Caco-2 (cell line): ENCODE measurements around the gene HENMT1. TPM values are rescaled to one million over a fixed set of nuclear protein-coding genes. Genes with fewer than 3 reads are reported as not detected.
"Not testable (repeated sequence)": the region's sequence is repeated elsewhere in the genome, so short reads cannot be mapped to it uniquely, and the experiment has no call there.

Experiments
- BruUV-seq: library from RNA; stranded (reverse); fragments of 400-500 nt; replicated peaks from 2 replicates; lab custom pipeline; 2021; lab: Mats Ljungman, UMichigan
- CTCF ChIA-PET: fragments of 300-600 bp; sonication (Branson Sonifier 250); formaldehyde crosslinking; loops from one replicate; lab custom pipeline; 2022; ENCODE audit warnings: antibody characterized with exemption; lab: Charles Lee
- POLR2A ChIA-PET: fragments of 300-600 bp; sonication (Branson Sonifier 250); formaldehyde crosslinking; loops from one replicate; lab custom pipeline; 2022; ENCODE audit warnings: antibody characterized with exemption; lab: Charles Lee
- DNase-seq, 2 experiments: peaks; one replicate each; pipeline versions ENCODE4 v3.0.0 to v3.0.0-alpha.2; 2020 to 2022
- H3K27me3 ChIP-seq: replicated peaks from 2 replicates; pipeline ENCODE4 v1.6.0; 2011; ENCODE audit warnings: low read length; ENCODE audit not compliant: control insufficient read depth, insufficient read depth
- H3K36me3 ChIP-seq: 2 replicates; pipeline ENCODE4 v1.5.1; 2011; ENCODE audit warnings: low read length; ENCODE audit not compliant: control insufficient read depth, insufficient read depth
- H3K4me1 ChIP-seq: fragments of 250-450 bp; sonication (Bioruptor Pico); 2 replicates; pipeline ENCODE4 v1.5.1; 2020; ENCODE audit warnings: mild to moderate bottlenecking
- H3K4me3 ChIP-seq: 2 replicates; pipeline ENCODE4 v1.5.1; 2011; ENCODE audit warnings: low read depth, mild to moderate bottlenecking, control low read depth, low read length
- H3K9me3 ChIP-seq: fragments of 250-450 bp; sonication (Bioruptor Pico); 2 replicates; pipeline ENCODE4 v1.5.1; 2020; ENCODE audit warnings: mild to moderate bottlenecking, moderate library complexity
- H3K27ac Mint-ChIP-seq: one replicate; pipeline ENCODE4 v1.8.0; 2022; ENCODE audit warnings: mixed read lengths; ENCODE audit not compliant: unreplicated experiment
- H3K27me3 Mint-ChIP-seq: one replicate; pipeline ENCODE4 v1.8.0; 2022; ENCODE audit warnings: mixed read lengths; ENCODE audit not compliant: insufficient read depth, unreplicated experiment
- H3K36me3 Mint-ChIP-seq: one replicate; pipeline ENCODE4 v1.8.0; 2022; ENCODE audit warnings: mild to moderate bottlenecking, mixed read lengths; ENCODE audit not compliant: insufficient read depth, unreplicated experiment
- H3K4me1 Mint-ChIP-seq: one replicate; pipeline ENCODE4 v1.8.0; 2022; ENCODE audit warnings: low read depth, mixed read lengths; ENCODE audit not compliant: unreplicated experiment
- H3K4me3 Mint-ChIP-seq: one replicate; pipeline ENCODE4 v1.8.0; 2022; ENCODE audit warnings: mild to moderate bottlenecking, moderate library complexity, mixed read lengths; ENCODE audit not compliant: unreplicated experiment
- H3K9me3 Mint-ChIP-seq: one replicate; pipeline ENCODE4 v1.8.0; 2022; ENCODE audit warnings: mixed read lengths; ENCODE audit not compliant: unreplicated experiment
- CTCF ChIP-seq, 2 experiments: fragments of 200-600 bp in 1 of 2; IDR thresholded peaks; 1 replicate in 1 of 2; 2 replicates in 1 of 2; pipeline versions ENCODE4 v1.5.1 to v1.8.0; 2011 to 2022; ENCODE audit warnings: antibody characterized with exemption in 1 of 2, control low read depth in 1 of 2, inconsistent platforms in 1 of 2, low read depth in 1 of 2, low read length in 1 of 2, mild to moderate bottlenecking in 1 of 2, moderate library complexity in 1 of 2; ENCODE audit not compliant: insufficient read depth in 1 of 2, severe bottlenecking in 1 of 2, unreplicated experiment in 1 of 2
- intact Hi-C: fragments of 100-400 bp; cut with micrococcal nuclease; formaldehyde crosslinking; loops from one replicate; pipeline ENCODE4 v1.10.0; 2022; ENCODE audit not compliant: unreplicated experiment
- total RNA-seq: library from RNA; stranded (reverse); gene quantifications from 2 replicates; pipeline ENCODE4 v1.2.3, GENCODE V29; 2022

The HENMT1 gene
- total RNA-seq, 1 experiment from 2014 or later, result 21.0 TPM

DNA sequence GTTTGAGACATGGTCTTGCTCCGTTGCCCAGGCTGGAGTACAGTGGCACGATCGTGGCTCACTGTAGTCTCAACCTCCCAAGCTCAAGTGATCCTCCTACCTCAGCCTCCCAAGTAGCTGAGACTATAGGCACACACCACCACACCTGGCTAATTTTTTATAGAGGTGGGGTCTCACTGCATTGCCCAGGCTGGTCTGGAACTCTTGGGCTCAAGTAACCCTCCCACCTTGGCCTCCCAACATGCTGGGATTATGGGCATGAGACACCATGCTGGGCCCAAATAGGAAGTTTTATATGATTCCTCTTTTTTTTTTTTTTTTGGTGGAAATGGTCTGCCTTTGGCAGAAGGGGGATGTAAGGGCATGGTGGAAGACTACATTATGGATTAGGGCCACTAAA is 45.8 kb upstream of the HENMT1 start:
- Mint-ChIP-seq H3K27me3 (no peaks in the 10 kb centered on the region), H3K4me1 (no peaks in the 10 kb centered on the region), H3K9me3 (no peaks in the 10 kb centered on the region), H3K27ac (no peak overlapping the region), H3K36me3 (peaks cover 11% of the 10 kb centered on the region), H3K4me3 (no peak overlapping the region)
- CTCF ChIA-PET, result no interaction called here
- POLR2A ChIA-PET, result no interaction called here
- Histone ChIP-seq H3K4me3 (no peak overlapping the region), H3K9me3 (no peaks in the 10 kb centered on the region), H3K27me3 (no peaks in the 10 kb centered on the region), H3K4me1 (no peaks in the 10 kb centered on the region; the same call in 1 of the 2 replicates), H3K36me3 (no peaks in the 10 kb centered on the region)
- no peak for TF ChIP-seq CTCF (IDR thresholded peaks at IDR 0.05; ENCODE audit: insufficient read depth in 1 of 2, low read depth in 1 of 2, low read length in 1 of 2, severe bottlenecking in 1 of 2, unreplicated experiment in 1 of 2)
- BruUV-seq, result no TSS peak
- intact Hi-C loops, result no loop called here
- no peak for DNase-seq

DNA sequence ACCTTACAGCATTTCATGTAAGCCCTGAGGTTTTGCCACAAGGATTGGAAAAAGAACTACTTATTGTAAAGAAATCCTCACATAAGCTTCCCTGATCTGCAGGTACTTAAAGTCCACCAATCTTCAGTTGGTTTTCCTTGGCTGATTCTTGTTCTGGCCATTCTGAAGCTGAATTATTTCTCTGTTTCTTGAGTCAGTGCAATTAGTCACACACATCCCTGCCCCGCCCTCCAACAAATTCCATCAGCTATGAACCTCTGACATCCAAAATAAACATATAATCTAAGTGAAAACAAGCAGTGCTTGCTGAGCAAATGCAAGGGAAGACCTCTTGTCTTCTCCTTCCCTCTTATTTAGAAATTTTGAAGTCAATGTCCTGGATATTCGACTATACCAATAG is 43.6 kb upstream of the HENMT1 start:
- CTCF ChIA-PET, result interaction anchor here (0.6 kb wide), 1 partner anchor 135 kb away, joined by 3 read pairs; no protein-coding TSS in a partner anchor
- H3K4me1 ChIP-seq, result no peaks in the 10 kb centered on the region; the same call in 1 of the 2 replicates
- H3K4me3 ChIP-seq, result no peak overlapping the region
- H3K36me3 Mint-ChIP-seq, result peaks cover 22% of the 10 kb centered on the region
- no TSS peak for BruUV-seq
- POLR2A ChIA-PET, result no interaction called here
- no peak for TF ChIP-seq CTCF (IDR thresholded peaks at IDR 0.05; ENCODE audit: insufficient read depth in 1 of 2, low read depth in 1 of 2, low read length in 1 of 2, severe bottlenecking in 1 of 2, unreplicated experiment in 1 of 2)
- no peak overlapping the region for H3K27ac Mint-ChIP-seq
- DNase-seq, result no peak
- H3K27me3 ChIP-seq, result no peaks in the 10 kb centered on the region
- H3K9me3 Mint-ChIP-seq, result no peaks in the 10 kb centered on the region
- H3K4me1 Mint-ChIP-seq, result peaks cover 3% of the 10 kb centered on the region
- intact Hi-C loops, result no loop called here
- H3K4me3 Mint-ChIP-seq, result no peak overlapping the region
- no peaks in the 10 kb centered on the region for H3K36me3 ChIP-seq
- H3K27me3 Mint-ChIP-seq, result no peaks in the 10 kb centered on the region
- no peaks in the 10 kb centered on the region for H3K9me3 ChIP-seq

DNA sequence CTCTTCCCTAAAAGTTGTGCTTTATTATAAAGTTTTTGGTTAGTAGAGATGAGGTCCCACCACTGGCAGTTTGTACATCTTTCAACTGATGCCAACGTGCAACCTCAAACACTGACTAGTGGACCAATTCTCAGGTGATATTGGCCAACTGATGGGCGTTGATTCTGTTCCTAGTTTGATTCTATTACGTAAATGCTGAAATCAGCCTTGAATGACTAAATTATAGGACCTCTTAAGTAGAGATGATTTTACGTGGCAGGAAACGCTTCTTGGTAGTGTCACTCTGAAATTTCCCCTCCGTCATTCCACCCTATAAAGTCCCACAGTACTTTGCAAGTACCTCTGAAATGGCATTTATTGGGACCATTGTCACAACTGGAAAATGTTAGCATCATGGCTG is 43.0 kb upstream of the HENMT1 start:
- TF ChIP-seq CTCF (IDR thresholded peaks at IDR 0.05; ENCODE audit: insufficient read depth in 1 of 2, low read depth in 1 of 2, low read length in 1 of 2, severe bottlenecking in 1 of 2, unreplicated experiment in 1 of 2), result no peak
- no peaks in the 10 kb centered on the region; the same call in 1 of the 2 replicates for H3K4me1 ChIP-seq
- Mint-ChIP-seq H3K27me3 (no peaks in the 10 kb centered on the region), H3K27ac (no peak overlapping the region), H3K4me1 (peaks cover 6% of the 10 kb centered on the region), H3K36me3 (peaks cover 28% of the 10 kb centered on the region), H3K4me3 (no peak overlapping the region), H3K9me3 (no peaks in the 10 kb centered on the region)
- ChIA-PET CTCF (interaction anchor here (0.6 kb wide), 1 partner anchor 134 kb away, joined by 3 read pairs; no protein-coding TSS in a partner anchor), POLR2A (no interaction called here)
- H3K9me3 ChIP-seq, result no peaks in the 10 kb centered on the region
- intact Hi-C loops, result loop anchor here (2.0 kb wide), 1 partner anchor 43 kb away; the partner anchor contains the start of gene STXBP3
- BruUV-seq, result no TSS peak
- no peaks in the 10 kb centered on the region for H3K27me3 ChIP-seq
- DNase-seq, result no peak
- H3K36me3 ChIP-seq, result no peaks in the 10 kb centered on the region; the same call in 1 of the 2 replicates
- no peak overlapping the region for H3K4me3 ChIP-seq

DNA sequence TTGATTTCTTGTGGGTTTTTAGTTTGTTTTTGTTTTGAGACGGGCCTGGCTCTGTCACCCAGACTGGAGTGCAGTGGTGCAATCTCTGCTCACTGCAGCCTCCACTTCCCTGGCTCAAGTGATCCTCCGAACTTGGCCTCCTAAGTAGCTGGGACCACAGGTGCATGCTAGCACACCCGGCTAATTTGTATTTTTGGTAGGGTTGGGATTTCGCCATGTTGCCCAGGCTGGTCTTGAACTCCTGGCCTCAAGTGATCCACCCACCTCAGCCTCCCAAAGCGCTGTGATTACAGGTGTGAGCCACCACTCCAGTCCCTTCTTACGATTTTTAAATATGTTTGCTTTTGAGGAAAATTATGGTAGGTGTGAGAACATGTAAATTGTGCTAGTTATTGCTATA is 41.2 kb upstream of the HENMT1 start:
- H3K4me3 Mint-ChIP-seq, H3K4me1 Mint-ChIP-seq, H3K27ac Mint-ChIP-seq, H3K27me3 Mint-ChIP-seq, H3K36me3 ChIP-seq, CTCF ChIA-PET, H3K4me1 ChIP-seq, DNase-seq, BruUV-seq, POLR2A ChIA-PET, H3K4me3 ChIP-seq, H3K27me3 ChIP-seq, H3K9me3 ChIP-seq, H3K9me3 Mint-ChIP-seq: not testable (repeated sequence)
- intact Hi-C loops, result loop anchor here (2.0 kb wide), 1 partner anchor 45 kb away; the partner anchor contains the start of gene STXBP3
- H3K36me3 Mint-ChIP-seq, result peaks cover 41% of the 10 kb centered on the region
